ENCODE measurements around the gene MORN2. TPM values are rescaled to one million over a fixed set of nuclear protein-coding genes. Genes with fewer than 3 reads are reported as not detected.
A peak's percentile ranks its signal among the peaks of the same experiment; 100 is the strongest.
"Not testable (repeated sequence)": the region's sequence is repeated elsewhere in the genome, so short reads cannot be mapped to it uniquely, and the experiment has no call there.

Gene MORN2
- total RNA-seq, result 10 to 100 TPM in 2 of 4 donors, 1 to 10 TPM in 2; 6.1 to 17.2 (median 10.3) TPM

GRCh38 chr2:38875576-38876367, at the start of gene MORN2, which contains the start of gene DHX57:
Gene MORN2, plus strand, starts transcription at chr2:38875976.
Gene DHX57, minus strand, starts transcription at chr2:38875934. Its CDS starts 7,529 bp downstream, at chr2:38868405.
- H3K27ac ChIP-seq, result peak within 1 kb of the TSS in 3 of 4 donors; percentile 54 to 82 (median 62)
- H3K9me3 ChIP-seq, result peaks cover 0 to 11% (median 0%) of the 10 kb centered on the region in 4 donors
- peaks cover 0 to 23% (median 0%) of the 10 kb centered on the region in 3 donors for H3K36me3 ChIP-seq
- H3K4me3 ChIP-seq, result peak within 1 kb of the TSS; percentile 62 to 97 (median 78)
- TF ChIP-seq EP300 (IDR thresholded peaks at IDR 0.05) (peak; percentile 20 to 60), POLR2A (IDR thresholded peaks at IDR 0.05) (no peak)
- H3K4me1 ChIP-seq, result peaks cover 0 to 18% (median 4%) of the 10 kb centered on the region in 4 donors
- H3K27me3 ChIP-seq, result no peaks in the 10 kb centered on the region
- 1 to 2% methylated on average over 31 to 49 of the region's 52 CpGs for WGBS, 2 donors
- DNase-seq (ENCODE audit: low spot score in 2 of 2), result peak; percentile 71 to 81

GRCh38 chr2:38827539-38828145, 48.1 kb upstream of the MORN2 start:
- H3K27ac ChIP-seq, result peak overlapping the region in 2 of 4 donors; percentile 10 to 38

GRCh38 chr2:38828460-38828859, 47.3 kb upstream of the MORN2 start:
- 69 to 82% methylated on average over 4 of the region's 4 CpGs for WGBS, 2 donors
- Histone ChIP-seq H3K4me1 (no peaks in the 10 kb centered on the region), H3K4me3 (no peak overlapping the region), H3K9me3 (no peaks in the 10 kb centered on the region), H3K27me3 (no peaks in the 10 kb centered on the region), H3K36me3 (peaks cover 0 to 67% (median 0%) of the 10 kb centered on the region in 3 donors), H3K27ac (no peak overlapping the region)
- DNase-seq (ENCODE audit: low spot score in 2 of 2), result no peak
- TF ChIP-seq EP300 (IDR thresholded peaks at IDR 0.05), result no peak
- TF ChIP-seq POLR2A (IDR thresholded peaks at IDR 0.05), result no peak
- no peak for TF ChIP-seq CTCF (IDR thresholded peaks at IDR 0.05)

More at GRCh38 chr2:38827539-38828145, 48.1 kb upstream of the MORN2 start:
- H3K4me3 ChIP-seq; H3K27me3 ChIP-seq; DNase-seq (ENCODE audit: low spot score in 2 of 2); H3K4me1 ChIP-seq; H3K9me3 ChIP-seq: not testable (repeated sequence)
- H3K36me3 ChIP-seq, result peaks cover 0 to 67% (median 0%) of the 10 kb centered on the region in 3 donors
- 66 to 67% methylated on average over 10 of the region's 10 CpGs for WGBS, 2 donors

- H3K27me3 ChIP-seq, result no peaks in the 10 kb centered on the region
- TF ChIP-seq EP300 (IDR thresholded peaks at IDR 0.05) (no peak), POLR2A (IDR thresholded peaks at IDR 0.05) (no peak), CTCF (IDR thresholded peaks at IDR 0.05) (no peak)
- H3K9me3 ChIP-seq, result no peaks in the 10 kb centered on the region
- no peak overlapping the region for H3K4me3 ChIP-seq
- H3K36me3 ChIP-seq, result peaks cover 0 to 62% (median 0%) of the 10 kb centered on the region in 3 donors
- 85 to 94% methylated on average over 1 of the region's 1 CpG for WGBS, 2 donors
- peak overlapping the region in 1 of 4 donors; percentile 61 for H3K27ac ChIP-seq
- no peaks in the 10 kb centered on the region for H3K4me1 ChIP-seq
- DNase-seq (ENCODE audit: low spot score in 2 of 2), result no peak
These were observed 45.8 kb upstream of the MORN2 start for GRCh38 chr2:38829971-38830370.

- no peak for DNase-seq (ENCODE audit: low spot score in 2 of 2)
- Histone ChIP-seq H3K4me3 (no peak overlapping the region), H3K27me3 (no peaks in the 10 kb centered on the region), H3K36me3 (peaks cover 0 to 62% (median 0%) of the 10 kb centered on the region in 3 donors), H3K27ac (peak overlapping the region in 2 of 4 donors; percentile 3 to 61), H3K9me3 (no peaks in the 10 kb centered on the region), H3K4me1 (no peaks in the 10 kb centered on the region)
- TF ChIP-seq POLR2A (IDR thresholded peaks at IDR 0.05), result no peak
- no peak for TF ChIP-seq EP300 (IDR thresholded peaks at IDR 0.05)
- TF ChIP-seq CTCF (IDR thresholded peaks at IDR 0.05), result no peak
- WGBS, 2 donors, result 87 to 90% methylated on average over 6 of the region's 6 CpGs
These were observed 45.1 kb upstream of the MORN2 start for GRCh38 chr2:38830526-38831159.
